Left lung (tissue), 10 donors: ENCODE measurements around the gene ZNF148. TPM values are rescaled to one million over a fixed set of nuclear protein-coding genes. Genes with fewer than 3 reads are reported as not detected.

Experiments used
- ATAC-seq: fragments of 200-7000 bp; cut with Tn5 transposase; one replicate; pipeline ENCODE4 v1.9.1; 2020; ENCODE audit warnings: moderate library complexity
- DNase-seq, 4 donors: peaks; one replicate each; pipeline ENCODE4 v3.0.0-alpha.2; 2013 to 2020
- H3K27ac ChIP-seq, 2 donors: fragments of 200-600 bp; sonication (generic) in 1 of 2; one replicate each; pipeline versions ENCODE4 v1.5.0 to v1.8.0; 2020 to 2021
- H3K27me3 ChIP-seq, 2 donors: fragments of 200-600 bp; sonication (generic) in 1 of 2; one replicate each; pipeline versions ENCODE4 v1.5.0 to v1.8.0; 2020 to 2021
- H3K36me3 ChIP-seq, 2 donors: fragments of 200-600 bp; sonication (generic) in 1 of 2; one replicate each; pipeline versions ENCODE4 v1.5.0 to v1.8.0; 2020 to 2021
- H3K4me1 ChIP-seq, 2 donors: fragments of 200-600 bp; one replicate each; pipeline ENCODE4 v1.8.0; 2021
- H3K4me3 ChIP-seq, 2 donors: fragments of 200-600 bp; sonication (generic) in 1 of 2; one replicate each; pipeline versions ENCODE4 v1.5.0 to v1.8.0; 2020 to 2021; ENCODE audit warnings: mild to moderate bottlenecking in 1 of 2
- H3K9me3 ChIP-seq, 2 donors: fragments of 200-600 bp; sonication (generic) in 1 of 2; one replicate each; pipeline versions ENCODE4 v1.5.0 to v1.8.0; 2020 to 2021
- intact Hi-C, 2 donors: fragments of 100-400 bp; cut with DNase I; formaldehyde crosslinking; loops; one replicate each; pipeline versions ENCODE4 v1.11.2 to v1.14.2; 2022
- polyA plus RNA-seq, 6 donors: library from polyadenylated mRNA; unstranded; fragments of 120-200 nt; gene quantifications; one replicate each; pipeline ENCODE4 v1.2.1, GENCODE V29; 2013; ENCODE audit not compliant: insufficient read length in 6 of 6
- total RNA-seq, 2 donors: library from RNA; stranded (reverse); fragmentation: NEBNext Ultra II Directional; extraction: Animal tissue kit (Norgen Biotek cat#: 25700); gene quantifications; one replicate each; pipeline ENCODE4 v1.2.1, GENCODE V29; 2021
- TF ChIP-seq, protein P1 (sequence below), 2 donors: fragments of 200-600 bp; sonication (generic) in 1 of 2; IDR thresholded peaks; one replicate each; pipeline versions ENCODE4 v1.5.0 to v1.8.0; 2021; ENCODE audit warnings: antibody characterized with exemption in 2 of 2
- donor health status: DM: no; HTN: yes; CAD: no.
- donor health status: DM: no; HTN: no; CAD: no.

ZNF148 gene
- total and polyA plus RNA-seq, 8 donors = 35.2 to 44.9 (median 40.3) TPM

DNA sequence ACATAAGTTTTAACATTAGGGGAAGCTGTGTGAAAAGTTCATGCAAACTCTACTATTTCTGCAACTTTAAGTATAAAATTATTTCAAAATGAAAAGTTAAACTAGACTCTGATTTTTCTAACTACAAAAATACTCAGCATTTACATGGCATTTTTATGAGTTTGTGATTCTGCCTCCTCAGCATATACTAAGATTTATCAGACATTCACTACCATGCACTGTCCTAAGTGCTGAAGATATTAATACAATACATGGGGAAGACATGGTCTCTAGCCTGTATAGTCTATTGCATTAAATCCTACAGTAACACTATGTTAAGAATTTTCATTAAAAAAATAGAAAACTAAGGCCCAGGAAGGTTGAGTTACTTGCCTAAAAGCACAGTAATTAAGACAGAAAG lies 80.7 kb downstream of the ZNF148 start:
- intact Hi-C loops = no loop called here
- Histone ChIP-seq H3K4me3 (no peak overlapping the region), H3K4me1 (peaks cover 0 to 6% of the 10 kb centered on the region in 2 donors), H3K9me3 (no peaks in the 10 kb centered on the region), H3K27me3 (no peaks in the 10 kb centered on the region), H3K27ac (no peak overlapping the region), H3K36me3 (no peaks in the 10 kb centered on the region)
- no peak for DNase-seq
- TF ChIP-seq, protein P1, sequence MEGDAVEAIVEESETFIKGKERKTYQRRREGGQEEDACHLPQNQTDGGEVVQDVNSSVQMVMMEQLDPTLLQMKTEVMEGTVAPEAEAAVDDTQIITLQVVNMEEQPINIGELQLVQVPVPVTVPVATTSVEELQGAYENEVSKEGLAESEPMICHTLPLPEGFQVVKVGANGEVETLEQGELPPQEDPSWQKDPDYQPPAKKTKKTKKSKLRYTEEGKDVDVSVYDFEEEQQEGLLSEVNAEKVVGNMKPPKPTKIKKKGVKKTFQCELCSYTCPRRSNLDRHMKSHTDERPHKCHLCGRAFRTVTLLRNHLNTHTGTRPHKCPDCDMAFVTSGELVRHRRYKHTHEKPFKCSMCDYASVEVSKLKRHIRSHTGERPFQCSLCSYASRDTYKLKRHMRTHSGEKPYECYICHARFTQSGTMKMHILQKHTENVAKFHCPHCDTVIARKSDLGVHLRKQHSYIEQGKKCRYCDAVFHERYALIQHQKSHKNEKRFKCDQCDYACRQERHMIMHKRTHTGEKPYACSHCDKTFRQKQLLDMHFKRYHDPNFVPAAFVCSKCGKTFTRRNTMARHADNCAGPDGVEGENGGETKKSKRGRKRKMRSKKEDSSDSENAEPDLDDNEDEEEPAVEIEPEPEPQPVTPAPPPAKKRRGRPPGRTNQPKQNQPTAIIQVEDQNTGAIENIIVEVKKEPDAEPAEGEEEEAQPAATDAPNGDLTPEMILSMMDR (IDR thresholded peaks at IDR 0.05) = no peak
- no peak for ATAC-seq

DNA sequence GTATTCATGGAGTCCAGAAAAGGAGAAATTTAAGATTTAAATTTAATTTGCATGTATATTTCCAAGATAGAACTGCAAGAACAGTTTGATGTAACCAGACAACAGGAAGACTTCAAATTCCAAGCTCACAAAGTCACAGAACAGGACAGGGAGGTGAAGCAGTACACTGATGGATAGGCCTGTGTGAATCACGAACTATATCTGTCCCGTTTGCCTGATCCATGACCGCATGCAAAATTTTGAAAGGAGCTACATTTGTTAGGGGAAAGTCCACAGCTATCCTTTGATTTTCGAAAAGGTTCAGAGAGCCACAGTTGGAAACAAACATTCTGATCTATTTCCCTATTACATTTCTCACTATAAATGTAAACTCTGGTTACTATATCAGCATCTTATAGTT lies 83.1 kb downstream of the ZNF148 start:
- TF ChIP-seq, protein P1 (IDR thresholded peaks at IDR 0.05) = no peak
- intact Hi-C loops = no loop called here
- Histone ChIP-seq H3K27ac (no peak overlapping the region), H3K4me1 (peaks cover 0 to 6% of the 10 kb centered on the region in 2 donors), H3K4me3 (no peak overlapping the region), H3K27me3 (no peaks in the 10 kb centered on the region), H3K36me3 (peaks cover 0 to 10% of the 10 kb centered on the region in 2 donors), H3K9me3 (no peaks in the 10 kb centered on the region)
- ATAC-seq (no peak), DNase-seq (no peak)

DNA sequence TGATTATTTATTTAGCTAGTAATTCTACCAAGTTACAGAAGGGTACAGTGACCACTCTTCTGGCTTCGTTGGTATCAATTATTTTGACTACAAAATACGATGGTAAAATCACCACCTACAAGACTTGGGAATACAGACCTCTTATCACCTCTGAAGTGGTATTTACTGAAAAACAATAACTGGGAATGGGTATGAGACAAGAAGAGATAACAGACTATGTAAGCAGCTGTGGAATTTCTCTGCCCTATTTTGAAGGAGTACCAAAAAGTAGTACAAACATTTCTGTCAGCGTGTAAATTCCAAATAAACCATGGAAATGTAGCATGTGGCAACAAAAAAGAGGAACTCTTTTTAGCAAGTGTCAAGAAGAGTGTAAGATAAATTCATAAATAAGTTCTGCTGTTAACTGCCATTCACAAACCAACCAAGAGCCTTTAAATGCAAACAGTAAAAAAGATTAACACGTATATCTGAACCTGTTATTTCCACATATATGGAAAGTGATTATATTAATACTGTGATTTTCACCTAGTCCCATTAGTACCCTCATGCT lies 85.6 kb downstream of the ZNF148 start:
- no peak overlapping the region for H3K4me3 ChIP-seq
- no peak for DNase-seq
- ATAC-seq = no peak
- H3K36me3 ChIP-seq = peaks cover 0 to 10% of the 10 kb centered on the region in 2 donors
- H3K27ac ChIP-seq = no peak overlapping the region
- TF ChIP-seq, protein P1 (IDR thresholded peaks at IDR 0.05) = no peak
- H3K9me3 ChIP-seq = no peaks in the 10 kb centered on the region
- intact Hi-C loops = no loop called here
- peaks cover 0 to 6% of the 10 kb centered on the region in 2 donors for H3K4me1 ChIP-seq
- no peaks in the 10 kb centered on the region for H3K27me3 ChIP-seq

DNA sequence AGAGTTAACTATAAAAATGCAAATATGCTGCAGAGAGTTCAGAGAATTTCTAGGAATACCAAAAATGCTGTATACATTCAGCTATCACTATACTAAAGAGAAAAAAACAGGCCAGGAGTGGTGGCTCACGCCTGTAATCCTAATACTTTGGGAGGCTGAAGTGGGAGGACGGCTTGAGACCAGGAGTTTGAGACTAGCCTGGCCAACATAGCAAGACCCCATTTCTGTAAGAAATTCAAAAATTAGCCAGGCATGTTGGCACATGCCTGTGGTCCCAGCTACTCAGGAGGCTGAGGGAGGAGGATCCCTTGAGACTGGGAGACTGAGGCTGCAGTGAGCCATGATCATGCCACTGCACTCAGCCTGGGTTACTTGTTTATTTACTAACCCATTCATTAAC lies 87.9 kb downstream of the ZNF148 start:
- no peak for DNase-seq
- peaks cover 0 to 10% of the 10 kb centered on the region in 2 donors for H3K36me3 ChIP-seq
- H3K4me3 ChIP-seq = no peak overlapping the region
- no peaks in the 10 kb centered on the region for H3K9me3 ChIP-seq
- TF ChIP-seq, protein P1 (IDR thresholded peaks at IDR 0.05) = no peak
- no peak overlapping the region for H3K27ac ChIP-seq
- H3K4me1 ChIP-seq = peaks cover 0 to 6% of the 10 kb centered on the region in 2 donors
- intact Hi-C loops = no loop called here
- H3K27me3 ChIP-seq = no peaks in the 10 kb centered on the region
- no peak for ATAC-seq

DNA sequence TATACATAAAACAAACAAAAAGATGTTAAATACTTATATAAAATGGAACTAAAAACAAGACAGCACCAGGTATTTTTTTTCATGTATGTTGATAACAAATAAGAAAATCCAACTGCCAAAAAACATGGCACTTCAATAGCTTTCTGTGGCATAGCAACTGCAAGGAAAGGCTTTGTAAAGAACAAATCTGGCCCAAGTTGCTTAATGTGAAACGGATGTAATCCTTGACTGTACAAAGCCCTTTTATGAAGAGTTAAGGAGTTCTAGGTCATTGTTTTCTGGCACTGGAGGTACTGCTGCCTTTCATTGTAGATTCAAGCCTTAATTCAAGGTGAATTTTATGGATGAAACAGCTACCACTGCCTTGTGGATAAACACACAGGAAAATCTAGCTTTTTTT lies 93.7 kb downstream of the ZNF148 start:
- TF ChIP-seq, protein P1 (IDR thresholded peaks at IDR 0.05) = no peak
- DNase-seq (no peak), ATAC-seq (peak; percentile 37)
- Histone ChIP-seq H3K9me3 (no peaks in the 10 kb centered on the region), H3K27me3 (no peaks in the 10 kb centered on the region), H3K4me3 (no peak overlapping the region), H3K4me1 (no peaks in the 10 kb centered on the region), H3K36me3 (peaks cover 0 to 13% of the 10 kb centered on the region in 2 donors), H3K27ac (no peak overlapping the region)
- intact Hi-C loops = no loop called here
